GM23338 (cell line): ENCODE data around the gene FOXP4. TPM values are rescaled to one million over a fixed set of nuclear protein-coding genes. Genes with fewer than 3 reads are reported as not detected.

Source experiments
- CREB1 ChIP-seq: fragments of 250-450 bp; sonication (Bioruptor Pico); IDR thresholded peaks from 2 replicates; pipeline ENCODE4 v1.5.0; 2020; ENCODE audit warnings: low read depth, mild to moderate bottlenecking, moderate library complexity
- CTCF ChIP-seq, 2 experiments: fragments of 200-600 bp in 1 of 2; sonication (generic) in 1 of 2; conservative IDR thresholded peaks; 2 replicates each; pipeline versions ENCODE4 v1.5.1 to v1.6.1; 2016 to 2017; ENCODE audit warnings: antibody characterized with exemption in 2 of 2, low read depth in 2 of 2, mild to moderate bottlenecking in 2 of 2, moderate library complexity in 1 of 2
- EZH2 ChIP-seq: fragments of 200-600 bp; sonication (generic); IDR thresholded peaks from one replicate; pipeline ENCODE4 v1.8.0; 2017; ENCODE audit warnings: antibody characterized with exemption, mild to moderate bottlenecking, low read depth; ENCODE audit not compliant: unreplicated experiment
- POLR2AphosphoS5 ChIP-seq: IDR thresholded peaks from 2 replicates; pipeline ENCODE4 v1.6.1; 2016; ENCODE audit warnings: antibody characterized with exemption, low read depth
- STAT1 ChIP-seq: IDR thresholded peaks from one replicate; pipeline ENCODE4 v1.6.1; 2016; ENCODE audit warnings: antibody characterized with exemption; ENCODE audit not compliant: unreplicated experiment
- ZNF114 ChIP-seq: fragments of 250-450 bp; sonication (Bioruptor Pico); IDR thresholded peaks from 2 replicates; pipeline ENCODE4 v1.5.0; 2020; ENCODE audit warnings: mild to moderate bottlenecking, moderate library complexity
- polyA plus RNA-seq: library from polyadenylated mRNA; unstranded; fragments of >200 nt; fragmentation: Nextera tagmentation; extraction: Ambion mirVana; gene quantifications from 2 replicates; pipeline ENCODE4 v1.2.1, GENCODE V29; 2016
- total RNA-seq: library from RNA; depleted of rRNA; stranded (reverse); fragments of >200 nt; shearing (Covaris generic); gene quantifications from 2 replicates; pipeline ENCODE4 v1.2.3, GENCODE V29; 2014
- TF ChIP-seq, protein P1 (sequence below): fragments of 250-450 bp; sonication (Bioruptor Pico); IDR thresholded peaks from 2 replicates; pipeline ENCODE4 v1.5.0; 2020; ENCODE audit warnings: mild to moderate bottlenecking, moderate library complexity
- TF ChIP-seq, protein P2 (sequence below): IDR thresholded peaks from one replicate; pipeline ENCODE4 v1.6.1; 2018; ENCODE audit warnings: antibody characterized with exemption; ENCODE audit not compliant: unreplicated experiment

FOXP4 gene
- total and polyA plus RNA-seq, 2 experiments from 2014 or later, result 5.1 to 13.5 TPM

- TF ChIP-seq, protein P1, sequence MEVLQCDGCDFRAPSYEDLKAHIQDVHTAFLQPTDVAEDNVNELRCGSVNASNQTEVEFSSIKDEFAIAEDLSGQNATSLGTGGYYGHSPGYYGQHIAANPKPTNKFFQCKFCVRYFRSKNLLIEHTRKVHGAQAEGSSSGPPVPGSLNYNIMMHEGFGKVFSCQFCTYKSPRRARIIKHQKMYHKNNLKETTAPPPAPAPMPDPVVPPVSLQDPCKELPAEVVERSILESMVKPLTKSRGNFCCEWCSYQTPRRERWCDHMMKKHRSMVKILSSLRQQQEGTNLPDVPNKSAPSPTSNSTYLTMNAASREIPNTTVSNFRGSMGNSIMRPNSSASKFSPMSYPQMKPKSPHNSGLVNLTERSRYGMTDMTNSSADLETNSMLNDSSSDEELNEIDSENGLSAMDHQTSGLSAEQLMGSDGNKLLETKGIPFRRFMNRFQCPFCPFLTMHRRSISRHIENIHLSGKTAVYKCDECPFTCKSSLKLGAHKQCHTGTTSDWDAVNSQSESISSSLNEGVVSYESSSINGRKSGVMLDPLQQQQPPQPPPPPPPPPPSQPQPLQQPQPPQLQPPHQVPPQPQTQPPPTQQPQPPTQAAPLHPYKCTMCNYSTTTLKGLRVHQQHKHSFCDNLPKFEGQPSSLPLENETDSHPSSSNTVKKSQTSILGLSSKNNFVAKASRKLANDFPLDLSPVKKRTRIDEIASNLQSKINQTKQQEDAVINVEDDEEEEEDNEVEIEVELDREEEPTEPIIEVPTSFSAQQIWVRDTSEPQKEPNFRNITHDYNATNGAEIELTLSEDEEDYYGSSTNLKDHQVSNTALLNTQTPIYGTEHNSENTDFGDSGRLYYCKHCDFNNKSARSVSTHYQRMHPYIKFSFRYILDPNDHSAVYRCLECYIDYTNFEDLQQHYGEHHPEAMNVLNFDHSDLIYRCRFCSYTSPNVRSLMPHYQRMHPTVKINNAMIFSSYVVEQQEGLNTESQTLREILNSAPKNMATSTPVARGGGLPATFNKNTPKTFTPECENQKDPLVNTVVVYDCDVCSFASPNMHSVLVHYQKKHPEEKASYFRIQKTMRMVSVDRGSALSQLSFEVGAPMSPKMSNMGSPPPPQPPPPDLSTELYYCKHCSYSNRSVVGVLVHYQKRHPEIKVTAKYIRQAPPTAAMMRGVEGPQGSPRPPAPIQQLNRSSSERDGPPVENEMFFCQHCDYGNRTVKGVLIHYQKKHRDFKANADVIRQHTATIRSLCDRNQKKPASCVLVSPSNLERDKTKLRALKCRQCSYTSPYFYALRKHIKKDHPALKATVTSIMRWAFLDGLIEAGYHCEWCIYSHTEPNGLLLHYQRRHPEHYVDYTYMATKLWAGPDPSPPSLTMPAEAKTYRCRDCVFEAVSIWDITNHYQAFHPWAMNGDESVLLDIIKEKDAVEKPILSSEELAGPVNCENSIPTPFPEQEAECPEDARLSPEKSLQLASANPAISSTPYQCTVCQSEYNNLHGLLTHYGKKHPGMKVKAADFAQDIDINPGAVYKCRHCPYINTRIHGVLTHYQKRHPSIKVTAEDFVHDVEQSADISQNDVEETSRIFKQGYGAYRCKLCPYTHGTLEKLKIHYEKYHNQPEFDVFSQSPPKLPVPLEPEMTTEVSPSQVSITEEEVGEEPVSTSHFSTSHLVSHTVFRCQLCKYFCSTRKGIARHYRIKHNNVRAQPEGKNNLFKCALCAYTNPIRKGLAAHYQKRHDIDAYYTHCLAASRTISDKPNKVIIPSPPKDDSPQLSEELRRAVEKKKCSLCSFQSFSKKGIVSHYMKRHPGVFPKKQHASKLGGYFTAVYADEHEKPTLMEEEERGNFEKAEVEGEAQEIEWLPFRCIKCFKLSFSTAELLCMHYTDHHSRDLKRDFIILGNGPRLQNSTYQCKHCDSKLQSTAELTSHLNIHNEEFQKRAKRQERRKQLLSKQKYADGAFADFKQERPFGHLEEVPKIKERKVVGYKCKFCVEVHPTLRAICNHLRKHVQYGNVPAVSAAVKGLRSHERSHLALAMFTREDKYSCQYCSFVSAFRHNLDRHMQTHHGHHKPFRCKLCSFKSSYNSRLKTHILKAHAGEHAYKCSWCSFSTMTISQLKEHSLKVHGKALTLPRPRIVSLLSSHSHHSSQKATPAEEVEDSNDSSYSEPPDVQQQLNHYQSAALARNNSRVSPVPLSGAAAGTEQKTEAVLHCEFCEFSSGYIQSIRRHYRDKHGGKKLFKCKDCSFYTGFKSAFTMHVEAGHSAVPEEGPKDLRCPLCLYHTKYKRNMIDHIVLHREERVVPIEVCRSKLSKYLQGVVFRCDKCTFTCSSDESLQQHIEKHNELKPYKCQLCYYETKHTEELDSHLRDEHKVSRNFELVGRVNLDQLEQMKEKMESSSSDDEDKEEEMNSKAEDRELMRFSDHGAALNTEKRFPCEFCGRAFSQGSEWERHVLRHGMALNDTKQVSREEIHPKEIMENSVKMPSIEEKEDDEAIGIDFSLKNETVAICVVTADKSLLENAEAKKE (CRISPR knock-in tag), result no peak
- TF ChIP-seq STAT1 (no peak), POLR2AphosphoS5 (no peak), CREB1 (CRISPR knock-in tag) (no peak), CTCF (conservative IDR thresholded peaks at IDR 0.05; ENCODE audit: low read depth in 2 of 2) (no peak), EZH2 (no peak), ZNF114 (CRISPR knock-in tag) (no peak)
- TF ChIP-seq, protein P2, sequence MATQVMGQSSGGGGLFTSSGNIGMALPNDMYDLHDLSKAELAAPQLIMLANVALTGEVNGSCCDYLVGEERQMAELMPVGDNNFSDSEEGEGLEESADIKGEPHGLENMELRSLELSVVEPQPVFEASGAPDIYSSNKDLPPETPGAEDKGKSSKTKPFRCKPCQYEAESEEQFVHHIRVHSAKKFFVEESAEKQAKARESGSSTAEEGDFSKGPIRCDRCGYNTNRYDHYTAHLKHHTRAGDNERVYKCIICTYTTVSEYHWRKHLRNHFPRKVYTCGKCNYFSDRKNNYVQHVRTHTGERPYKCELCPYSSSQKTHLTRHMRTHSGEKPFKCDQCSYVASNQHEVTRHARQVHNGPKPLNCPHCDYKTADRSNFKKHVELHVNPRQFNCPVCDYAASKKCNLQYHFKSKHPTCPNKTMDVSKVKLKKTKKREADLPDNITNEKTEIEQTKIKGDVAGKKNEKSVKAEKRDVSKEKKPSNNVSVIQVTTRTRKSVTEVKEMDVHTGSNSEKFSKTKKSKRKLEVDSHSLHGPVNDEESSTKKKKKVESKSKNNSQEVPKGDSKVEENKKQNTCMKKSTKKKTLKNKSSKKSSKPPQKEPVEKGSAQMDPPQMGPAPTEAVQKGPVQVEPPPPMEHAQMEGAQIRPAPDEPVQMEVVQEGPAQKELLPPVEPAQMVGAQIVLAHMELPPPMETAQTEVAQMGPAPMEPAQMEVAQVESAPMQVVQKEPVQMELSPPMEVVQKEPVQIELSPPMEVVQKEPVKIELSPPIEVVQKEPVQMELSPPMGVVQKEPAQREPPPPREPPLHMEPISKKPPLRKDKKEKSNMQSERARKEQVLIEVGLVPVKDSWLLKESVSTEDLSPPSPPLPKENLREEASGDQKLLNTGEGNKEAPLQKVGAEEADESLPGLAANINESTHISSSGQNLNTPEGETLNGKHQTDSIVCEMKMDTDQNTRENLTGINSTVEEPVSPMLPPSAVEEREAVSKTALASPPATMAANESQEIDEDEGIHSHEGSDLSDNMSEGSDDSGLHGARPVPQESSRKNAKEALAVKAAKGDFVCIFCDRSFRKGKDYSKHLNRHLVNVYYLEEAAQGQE, result no peak
These were observed 16.2 kb upstream of the FOXP4 start (continued) for GRCh38 chr6:41529970-41530369.
